HEK293T (cell line): ENCODE results near the gene NR6A1.

ENCODE experiments used
- CTCF ChIA-PET: fragments of 350-600 bp; formaldehyde crosslinking; extraction: SDS; loops from one replicate; lab custom pipeline; 2021; ENCODE audit warnings: antibody characterized with exemption, inconsistent platforms; lab: Yijun Ruan, JAX
- POLR2A ChIA-PET: fragments of 350-600 bp; formaldehyde crosslinking; extraction: SDS; loops from one replicate; lab custom pipeline; 2020; ENCODE audit warnings: antibody characterized with exemption, inconsistent platforms; lab: Yijun Ruan, JAX
- DNase-seq: peaks from one replicate; pipeline ENCODE4 v3.0.0; 2012; ENCODE audit warnings: mixed read lengths; ENCODE audit errors: extremely low spot score
- ARNT ChIP-seq: fragments of 450-650 bp; IDR thresholded peaks from 2 replicates; pipeline ENCODE4 v1.6.1; 2017; ENCODE audit warnings: mild to moderate bottlenecking
- BHLHE40 ChIP-seq: fragments of 450-650 bp; IDR thresholded peaks from 2 replicates; pipeline ENCODE4 v1.6.1; 2016; ENCODE audit warnings: mild to moderate bottlenecking, moderate library complexity, borderline replicate concordance
- CTBP1 ChIP-seq: fragments of 450-650 bp; IDR thresholded peaks from 2 replicates; pipeline ENCODE4 v1.6.1; 2016; ENCODE audit warnings: borderline replicate concordance
- ELF4 ChIP-seq: fragments of 450-650 bp; IDR thresholded peaks from 2 replicates; pipeline ENCODE4 v1.6.1; 2017; ENCODE audit warnings: antibody characterized with exemption
- FOXA1 ChIP-seq: fragments of 450-650 bp; IDR thresholded peaks from 2 replicates; pipeline ENCODE4 v1.6.1; 2016; ENCODE audit warnings: mild to moderate bottlenecking
- FOXK2 ChIP-seq: fragments of 450-650 bp; IDR thresholded peaks from 2 replicates; pipeline ENCODE4 v1.6.1; 2016; ENCODE audit warnings: mild to moderate bottlenecking
- FOXM1 ChIP-seq: fragments of 450-650 bp; IDR thresholded peaks from 2 replicates; pipeline ENCODE4 v1.6.1; 2017; ENCODE audit warnings: mild to moderate bottlenecking, borderline replicate concordance
- HDGF ChIP-seq: fragments of 450-650 bp; IDR thresholded peaks from 2 replicates; pipeline ENCODE4 v1.6.1; 2017; ENCODE audit warnings: antibody characterized with exemption, borderline replicate concordance
- L3MBTL2 ChIP-seq: fragments of 450-650 bp; conservative IDR thresholded peaks from 2 replicates; pipeline ENCODE4 v1.6.1; 2016; ENCODE audit warnings: mild to moderate bottlenecking
- LEF1 ChIP-seq: fragments of 450-650 bp; IDR thresholded peaks from 2 replicates; pipeline ENCODE4 v1.6.1; 2017; ENCODE audit warnings: mild to moderate bottlenecking, borderline replicate concordance
- NFRKB ChIP-seq: fragments of 450-650 bp; IDR thresholded peaks from 2 replicates; pipeline ENCODE4 v1.6.1; 2016; ENCODE audit warnings: mild to moderate bottlenecking, moderate library complexity
- SP1 ChIP-seq: fragments of 450-650 bp; IDR thresholded peaks from 2 replicates; pipeline ENCODE4 v1.6.1; 2017
- SUZ12 ChIP-seq: fragments of 450-650 bp; IDR thresholded peaks from 2 replicates; pipeline ENCODE4 v1.6.1; 2016; ENCODE audit warnings: mild to moderate bottlenecking
- TARDBP ChIP-seq: fragments of 450-650 bp; IDR thresholded peaks from 2 replicates; pipeline ENCODE4 v1.6.1; 2016
- ZNF384 ChIP-seq: fragments of 450-650 bp; IDR thresholded peaks from 2 replicates; pipeline ENCODE4 v1.6.1; 2016
- TF ChIP-seq, protein P1 (sequence below): fragments of 450-650 bp; IDR thresholded peaks from 2 replicates; pipeline ENCODE4 v1.6.1; 2016

Gene NR6A1

GRCh38 chr9:124510650-124511425 lies 260.3 kb downstream of the NR6A1 start:
- no peak for DNase-seq
- no peak for TF ChIP-seq LEF1
- no peak for TF ChIP-seq FOXM1
- TF ChIP-seq FOXK2 = no peak
- TF ChIP-seq HDGF = no peak
- TF ChIP-seq L3MBTL2 = no peak
- TF ChIP-seq ZNF384 = no peak
- TF ChIP-seq, protein P1, sequence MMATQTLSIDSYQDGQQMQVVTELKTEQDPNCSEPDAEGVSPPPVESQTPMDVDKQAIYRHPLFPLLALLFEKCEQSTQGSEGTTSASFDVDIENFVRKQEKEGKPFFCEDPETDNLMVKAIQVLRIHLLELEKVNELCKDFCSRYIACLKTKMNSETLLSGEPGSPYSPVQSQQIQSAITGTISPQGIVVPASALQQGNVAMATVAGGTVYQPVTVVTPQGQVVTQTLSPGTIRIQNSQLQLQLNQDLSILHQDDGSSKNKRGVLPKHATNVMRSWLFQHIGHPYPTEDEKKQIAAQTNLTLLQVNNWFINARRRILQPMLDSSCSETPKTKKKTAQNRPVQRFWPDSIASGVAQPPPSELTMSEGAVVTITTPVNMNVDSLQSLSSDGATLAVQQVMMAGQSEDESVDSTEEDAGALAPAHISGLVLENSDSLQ = no peak
- TF ChIP-seq FOXA1 = no peak
- TF ChIP-seq SP1 = no peak
- no peak for TF ChIP-seq SUZ12
- TF ChIP-seq CTBP1 = no peak
- no peak for TF ChIP-seq BHLHE40
- no peak for TF ChIP-seq ARNT
- no peak for TF ChIP-seq ELF4
- no peak for TF ChIP-seq NFRKB
- no peak for TF ChIP-seq TARDBP
- ChIA-PET CTCF (no interaction called here), POLR2A (no interaction called here)

- DNase-seq = no peak
- TF ChIP-seq SUZ12 (no peak), FOXK2 (no peak), SP1 (no peak), TARDBP (no peak), ARNT (no peak), NFRKB (no peak), ELF4 (no peak), FOXM1 (no peak), LEF1 (no peak), HDGF (no peak), ZNF384 (no peak), FOXA1 (no peak)
- POLR2A ChIA-PET = no interaction called here
- CTCF ChIA-PET = interaction anchor here (0.6 kb wide), 1 partner anchor 467 kb away, joined by 4 read pairs; no protein-coding TSS in a partner anchor
These were observed 263.2 kb downstream of the NR6A1 start for GRCh38 chr9:124507880-124508423.

DNA sequence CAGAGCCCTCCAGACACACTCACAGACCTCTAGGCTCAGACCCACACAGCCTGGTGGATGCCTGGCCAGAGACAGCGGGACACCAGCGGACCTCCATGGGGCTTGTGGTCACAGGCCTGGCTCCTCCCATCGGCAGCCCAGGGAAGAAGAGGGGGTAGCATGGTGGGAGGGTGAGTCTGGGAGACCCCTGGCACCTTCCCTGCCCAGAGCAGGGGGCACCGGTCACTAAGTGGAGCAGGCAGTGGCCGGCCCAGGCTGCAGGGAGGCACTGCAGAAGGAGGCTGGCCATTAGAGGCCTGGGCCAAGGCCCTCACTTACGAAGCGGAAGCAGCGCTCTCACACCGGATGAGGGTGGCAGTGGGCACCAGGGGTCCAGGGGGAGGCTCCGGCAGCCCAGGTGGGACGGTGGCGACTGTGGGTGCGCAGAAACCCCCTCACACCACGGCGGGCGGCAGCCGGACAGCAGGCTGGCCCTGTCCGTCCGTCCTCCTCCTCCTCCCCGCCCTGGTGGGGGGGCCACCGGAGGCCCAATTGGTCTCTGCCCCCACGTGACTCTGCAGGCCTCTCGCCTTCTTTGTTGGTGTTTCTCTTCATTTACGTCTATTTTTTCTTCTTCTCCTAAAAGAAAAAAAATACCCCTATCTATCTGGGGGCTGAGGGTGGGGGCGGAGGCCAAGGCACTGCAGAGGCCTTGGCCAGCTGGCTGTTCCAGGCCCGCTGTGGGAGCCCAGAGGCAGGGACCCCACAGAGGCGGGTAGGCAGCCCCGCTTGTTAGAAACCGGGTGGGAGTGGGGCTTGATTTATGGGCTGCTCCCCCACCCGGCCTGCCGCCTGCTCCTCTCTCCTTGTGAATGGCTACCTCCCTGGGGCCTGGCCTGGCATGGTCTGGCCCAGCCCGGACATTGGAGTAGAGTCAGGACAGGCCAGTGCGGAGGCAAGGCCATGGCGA lies 263.9 kb downstream of the NR6A1 start, which contains the start of gene NR5A1:
TSS of gene NR5A1 (minus strand) at position 469 of the 949 bp plus-strand sequence. CDS start 4,004 bp downstream, outside the sequence.
- TF ChIP-seq ELF4 (no peak), LEF1 (no peak), BHLHE40 (no peak)
- POLR2A ChIA-PET = no interaction called here
- CTCF ChIA-PET = no interaction called here
- DNase-seq = no peak

- CTCF ChIA-PET = interaction anchor here (0.6 kb wide), 1 partner anchor 24 kb away, joined by 3 read pairs; no protein-coding TSS in a partner anchor
- DNase-seq = no peak
These were observed 264.7 kb downstream of the NR6A1 start for GRCh38 chr9:124506433-124506832.

DNA sequence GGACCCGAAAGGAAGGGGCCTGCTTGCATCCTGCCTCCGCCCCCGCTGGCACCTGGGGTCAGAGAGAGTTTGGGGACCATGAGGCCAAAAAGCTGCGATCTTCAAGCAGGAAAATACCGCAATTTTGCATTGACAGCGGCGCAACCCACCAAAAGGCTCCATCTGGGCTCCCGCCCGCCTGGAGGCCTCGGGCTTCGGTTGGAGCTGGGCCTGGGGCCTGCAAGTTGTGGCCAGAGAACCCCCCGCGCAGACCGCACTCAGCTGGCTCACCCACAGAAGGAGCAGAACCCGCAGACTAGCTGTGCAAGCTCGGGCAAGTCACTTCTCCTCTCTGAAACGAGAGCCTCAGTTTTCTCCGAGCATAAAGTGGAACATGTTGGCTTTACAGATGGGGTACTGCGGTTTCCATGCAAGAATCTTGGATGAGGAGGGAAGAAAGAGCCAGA lies 265.2 kb downstream of the NR6A1 start:
- ChIA-PET CTCF (interaction anchor here (0.6 kb wide), 1 partner anchor 24 kb away, joined by 3 read pairs; no protein-coding TSS in a partner anchor), POLR2A (no interaction called here)
- no peak for DNase-seq
- TF ChIP-seq FOXA1 (no peak), ARNT (no peak), ZNF384 (no peak), CTBP1 (no peak), SP1 (no peak), HDGF (no peak), LEF1 (no peak), SUZ12 (no peak), ELF4 (no peak), L3MBTL2 (no peak), FOXK2 (no peak)

More at GRCh38 chr9:124506433-124506832, 264.7 kb downstream of the NR6A1 start:
- POLR2A ChIA-PET = no interaction called here
- no peak for TF ChIP-seq TARDBP

DNA sequence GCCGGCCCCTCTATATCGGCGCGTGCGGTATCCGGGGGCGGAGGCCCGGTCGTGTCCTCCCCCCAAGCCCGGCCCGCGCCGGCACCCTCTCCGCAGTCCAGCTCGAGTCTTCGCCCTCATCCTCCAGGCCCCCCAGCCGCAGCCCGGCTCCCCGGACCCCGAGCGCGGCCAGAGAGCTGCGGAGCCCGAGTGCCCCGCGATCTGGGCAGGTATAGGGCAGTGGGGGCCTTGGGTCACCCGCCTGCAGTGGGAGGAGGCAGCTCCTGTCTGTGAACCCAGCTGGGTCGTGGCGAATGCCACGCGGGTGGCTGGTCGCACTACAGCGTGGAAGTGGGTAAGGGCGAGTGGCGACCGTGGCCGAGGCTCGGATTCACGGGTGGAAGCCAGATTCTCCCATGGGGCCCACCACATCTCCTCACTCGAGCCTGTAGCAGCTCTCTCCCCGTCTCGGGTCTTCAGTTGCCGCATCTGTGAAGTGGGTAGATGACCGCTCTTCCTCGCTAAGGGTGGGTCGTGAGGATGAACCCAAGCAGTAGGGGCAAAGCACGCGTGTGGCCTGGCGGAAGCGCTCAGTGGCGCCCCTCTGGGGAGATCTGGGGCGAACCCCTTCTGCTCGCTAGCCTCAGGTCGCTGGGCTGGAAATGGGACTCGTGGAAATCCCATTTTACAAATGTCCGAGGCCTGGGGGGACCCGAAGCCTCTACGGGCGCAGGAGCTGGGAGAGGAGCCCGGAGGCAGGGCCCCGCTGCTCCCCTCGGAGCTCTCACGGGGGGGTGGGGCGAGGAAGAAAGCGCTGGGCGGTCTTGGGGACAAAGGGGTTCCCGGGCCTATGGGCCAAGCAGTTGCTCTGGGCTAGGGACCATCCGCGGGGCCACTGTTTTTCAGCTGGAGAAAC lies 265.9 kb downstream of the NR6A1 start:
- TF ChIP-seq NFRKB (no peak), FOXA1 (no peak), ZNF384 (no peak), ARNT (no peak), CTBP1 (no peak), TARDBP (no peak), BHLHE40 (no peak), HDGF (no peak), FOXM1 (no peak), SP1 (no peak)
- TF ChIP-seq, protein P1 = no peak
- no peak for DNase-seq
- ChIA-PET CTCF (no interaction called here), POLR2A (no interaction called here)
